ENCODE measurements around the gene MIPOL1. TPM values are rescaled to one million over a fixed set of nuclear protein-coding genes. Genes with fewer than 3 reads are reported as not detected.

The MIPOL1 gene
- total and polyA plus RNA-seq, 2 of the 13 experiments (the other 11 are each of a cell fraction or from before 2014, with no cell fraction given): 8.6 to 34.2 TPM

GRCh38 chr14:37257501-37258070, 59.8 kb downstream of the MIPOL1 start (continued):
- TF ChIP-seq ZNF414 (CRISPR knock-in tag; IDR thresholded peaks at IDR 0.05) (no peak), ZNF292 (CRISPR knock-in tag; IDR thresholded peaks at IDR 0.05; ENCODE audit: borderline replicate concordance, low read depth) (no peak), RCOR2 (CRISPR knock-in tag; IDR thresholded peaks at IDR 0.05) (no peak), KLF12 (CRISPR knock-in tag; IDR thresholded peaks at IDR 0.05; ENCODE audit: borderline replicate concordance) (no peak), FLYWCH1 (CRISPR knock-in tag; IDR thresholded peaks at IDR 0.05) (no peak), ZNF878 (CRISPR knock-in tag; IDR thresholded peaks at IDR 0.05) (no peak), ZBTB7A (CRISPR knock-in tag; IDR thresholded peaks at IDR 0.05) (no peak), ZNF432 (CRISPR knock-in tag; IDR thresholded peaks at IDR 0.05; ENCODE audit: borderline replicate concordance) (no peak)

GRCh38 chr14:37262649-37263048, 64.9 kb downstream of the MIPOL1 start:
- Histone ChIP-seq H3K36me3 (replicated peaks in 1 of 2; ENCODE audit: control insufficient read depth in 1 of 2, insufficient read depth in 2 of 2, low read length in 2 of 2) (no peaks in the 10 kb centered on the region), H3K27ac (ENCODE audit: extremely low read length, insufficient read depth, low read length) (no peak overlapping the region), H3K27me3 (ENCODE audit: control insufficient read depth in 1 of 2, insufficient read depth in 2 of 2, low read length in 2 of 2) (no peaks in the 10 kb centered on the region), H3K9me3 (ENCODE audit: low read length) (no peaks in the 10 kb centered on the region), H3K9ac (ENCODE audit: insufficient read depth, low read depth, low read length) (no peak overlapping the region), H3K4me1 (ENCODE audit: insufficient read depth, low read length) (peaks cover 5% of the 10 kb centered on the region; the same call in 1 of the 2 replicates), H3K4me3 (replicated peaks in 1 of 3; ENCODE audit: insufficient read depth in 1 of 3, low read depth in 2 of 3, low read length in 3 of 3) (no peak overlapping the region), H2AFZ (ENCODE audit: low read length) (no peak overlapping the region), H3K4me2 (ENCODE audit: low read depth, low read length) (no peak overlapping the region), H3K79me2 (ENCODE audit: insufficient read depth, low read length) (no peaks in the 10 kb centered on the region), H4K20me1 (ENCODE audit: insufficient read depth, low read length) (no peaks in the 10 kb centered on the region)
- 57% methylated on average over 2 of the region's 2 CpGs for WGBS (ENCODE audit: low lambda C conversion rate)
- in situ Hi-C loops (cut with HindIII; ENCODE audit: extremely low pct_ligation_motif_present, low pct_unique_long_range_greater_than_20kb): no loop called here
- DNase-seq (ENCODE audit: low spot score) (peak; percentile 34), ATAC-seq (peak; percentile 66), FAIRE-seq (no peak)
- intact Hi-C loops (cut with micrococcal nuclease; ENCODE audit: unreplicated experiment): no loop called here
- no TSS peak for BruUV-seq (replicated peaks)
- ChIA-PET POLR2A (no interaction called here), CTCF (ENCODE audit: low intra/inter-chr PET ratio, low total read pairs) (no interaction called here)
- TF ChIP-seq FOXA3 (CRISPR knock-in tag; IDR thresholded peaks at IDR 0.05) (peak; percentile 65), TIGD3 (CRISPR knock-in tag; IDR thresholded peaks at IDR 0.05; ENCODE audit: borderline replicate concordance) (no peak), ZMYM4 (CRISPR knock-in tag; IDR thresholded peaks at IDR 0.05) (0 out of 2 replicates have a peak, but pooled peaks have one; percentile 30), FOXP1 (IDR thresholded peaks at IDR 0.05) (no peak), FOXP1 (CRISPR knock-in tag; IDR thresholded peaks at IDR 0.05) (peak; percentile 68), CEBPG (CRISPR knock-in tag; IDR thresholded peaks at IDR 0.05) (no peak), RARA (CRISPR knock-in tag; IDR thresholded peaks at IDR 0.05) (0 out of 2 replicates have a peak, but pooled peaks have one; percentile 7), FOXP4 (CRISPR knock-in tag; IDR thresholded peaks at IDR 0.05) (0 out of 2 replicates have a peak, but pooled peaks have one; percentile 22), HOMEZ (CRISPR knock-in tag; IDR thresholded peaks at IDR 0.05; ENCODE audit: low read depth) (peak; percentile 84; the same call in 1 of the 2 replicates), IRX3 (CRISPR knock-in tag; IDR thresholded peaks at IDR 0.05; ENCODE audit: borderline replicate concordance, low read depth) (no peak), GATAD2A (CRISPR knock-in tag; IDR thresholded peaks at IDR 0.05) (peak; percentile 36), NKX3-1 (CRISPR knock-in tag; IDR thresholded peaks at IDR 0.05) (no peak), HOXA5 (CRISPR knock-in tag; IDR thresholded peaks at IDR 0.05) (0 out of 2 replicates have a peak, but pooled peaks have one; percentile 28)
